PC-9 (cell line): ENCODE measurements around the gene CNNM4. TPM values are rescaled to one million over a fixed set of nuclear protein-coding genes. Genes with fewer than 3 reads are reported as not detected.

ENCODE experiments used
- BruUV-seq: library from RNA; stranded (reverse); fragments of 400-500 nt; replicated peaks from 2 replicates; lab custom pipeline; 2021; lab: Mats Ljungman, UMichigan
- CTCF ChIA-PET: fragments of 300-600 bp; sonication (Branson Sonifier 250); formaldehyde crosslinking; loops from one replicate; lab custom pipeline; 2022; ENCODE audit warnings: antibody characterized with exemption; lab: Charles Lee
- POLR2A ChIA-PET: fragments of 300-600 bp; sonication (Branson Sonifier 250); formaldehyde crosslinking; loops from one replicate; lab custom pipeline; 2022; ENCODE audit warnings: antibody characterized with exemption; ENCODE audit not compliant: unreplicated experiment; lab: Charles Lee
- DNase-seq, 2 experiments: peaks; one replicate each; pipeline versions ENCODE4 v3.0.0 to v3.0.0-alpha.2; 2015 to 2022; ENCODE audit warnings: mixed read lengths in 1 of 2
- H2AFZ ChIP-seq: fragments of 200-600 bp; sonication (generic); 2 replicates; pipeline ENCODE4 v1.8.1; 2017; ENCODE audit warnings: antibody characterized with exemption
- H3F3A ChIP-seq: fragments of 200-600 bp; sonication (generic); 2 replicates; pipeline ENCODE4 v1.8.1; 2017; ENCODE audit warnings: antibody characterized with exemption, mild to moderate bottlenecking, low read depth; ENCODE audit not compliant: insufficient read depth
- H3K27ac ChIP-seq: fragments of 200-600 bp; sonication (generic); 2 replicates; pipeline ENCODE4 v1.6.1; 2016; ENCODE audit warnings: mixed run types
- H3K27me3 ChIP-seq: fragments of 200-600 bp; sonication (generic); 2 replicates; pipeline ENCODE4 v1.6.1; 2016; ENCODE audit warnings: low read depth, mixed run types; ENCODE audit not compliant: insufficient read depth
- H3K36me3 ChIP-seq: fragments of 200-600 bp; sonication (generic); 2 replicates; pipeline ENCODE4 v1.6.1; 2016; ENCODE audit warnings: low read depth, mixed run types
- H3K4me1 ChIP-seq: fragments of 200-600 bp; sonication (generic); replicated peaks from 2 replicates; pipeline ENCODE4 v1.6.1; 2016; ENCODE audit warnings: mixed run types; ENCODE audit not compliant: insufficient read depth
- H3K4me2 ChIP-seq: fragments of 200-600 bp; sonication (generic); 2 replicates; pipeline ENCODE4 v1.6.1; 2017; ENCODE audit warnings: mixed run types
- H3K4me3 ChIP-seq: fragments of 200-600 bp; sonication (generic); 2 replicates; pipeline ENCODE4 v1.6.1; 2016; ENCODE audit warnings: mixed run types
- H3K79me2 ChIP-seq: fragments of 200-600 bp; sonication (generic); 2 replicates; pipeline ENCODE4 v1.6.1; 2017; ENCODE audit warnings: low read depth, mixed run types
- H3K9me2 ChIP-seq: fragments of 200-600 bp; sonication (generic); 2 replicates; pipeline ENCODE4 v1.8.1; 2017; ENCODE audit warnings: mild to moderate bottlenecking; ENCODE audit not compliant: insufficient read depth
- H3K9me3 ChIP-seq: fragments of 200-600 bp; sonication (generic); 2 replicates; pipeline ENCODE4 v1.8.1; 2016; ENCODE audit warnings: low read depth; ENCODE audit not compliant: insufficient read depth
- H4K20me1 ChIP-seq: fragments of 200-600 bp; sonication (generic); 2 replicates; pipeline ENCODE4 v1.8.1; 2017; ENCODE audit not compliant: insufficient read depth
- CTCF ChIP-seq: fragments of 200-600 bp; sonication (generic); conservative IDR thresholded peaks from 2 replicates; pipeline ENCODE4 v1.6.1; 2017; ENCODE audit warnings: mixed run types, antibody characterized with exemption, mild to moderate bottlenecking, moderate library complexity
- EZH2 ChIP-seq: fragments of 200-600 bp; sonication (generic); IDR thresholded peaks from 2 replicates; pipeline ENCODE4 v1.8.0; 2017; ENCODE audit warnings: antibody characterized with exemption, low read depth
- intact Hi-C: fragments of 100-400 bp; cut with micrococcal nuclease; formaldehyde crosslinking; loops from one replicate; pipeline ENCODE4 v1.10.0; 2022; ENCODE audit not compliant: unreplicated experiment
- total RNA-seq: library from RNA; stranded (reverse); gene quantifications from 2 replicates; pipeline ENCODE4 v1.2.3, GENCODE V29; 2021

Gene CNNM4
- total RNA-seq, 1 experiment from 2014 or later = 31.4 TPM

DNA sequence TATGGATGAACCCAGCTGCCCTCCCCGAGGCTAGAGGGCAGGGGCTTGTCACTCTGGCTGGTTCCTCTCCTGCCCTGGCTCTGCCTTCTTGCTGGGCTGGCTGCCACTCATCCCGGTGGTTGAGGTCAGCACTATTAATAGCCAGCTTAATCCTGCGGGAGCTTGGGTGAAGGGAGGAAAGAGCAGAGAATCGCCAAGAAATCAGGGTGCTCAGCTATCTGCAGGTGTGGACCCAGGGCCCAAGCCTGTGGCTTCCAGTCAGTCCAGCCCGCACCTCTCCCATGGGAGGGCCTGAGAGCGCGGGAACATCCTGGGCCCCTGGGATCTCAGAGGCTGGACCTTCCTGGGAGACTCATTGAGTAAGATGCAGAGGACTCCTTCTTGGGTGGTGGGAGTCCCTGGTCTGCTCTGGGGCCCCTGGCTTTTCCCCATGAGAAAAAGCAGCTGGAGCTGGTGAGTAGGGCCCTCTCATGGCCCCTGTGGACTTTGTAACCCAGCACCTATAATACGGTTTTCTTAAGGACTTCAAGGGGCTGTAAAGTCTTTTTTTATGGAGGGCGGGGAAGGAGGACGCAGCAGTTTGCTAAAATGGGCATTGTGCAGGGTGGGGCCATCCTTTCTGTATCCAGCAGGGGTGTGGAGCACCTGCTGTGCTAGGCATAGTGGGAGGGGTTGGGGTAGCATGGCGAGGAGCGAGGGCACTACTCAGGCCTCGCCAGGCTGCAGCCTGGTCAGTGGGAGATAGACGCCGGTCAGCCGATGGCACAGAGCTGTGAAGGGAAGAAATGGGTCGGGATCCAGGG is 27.9 kb downstream of the CNNM4 start:
- Histone ChIP-seq H3K27me3 (no peaks in the 10 kb centered on the region), H3K4me3 (no peak overlapping the region), H3K9me2 (no peaks in the 10 kb centered on the region), H3K4me1 (peaks cover 42% of the 10 kb centered on the region), H2AFZ (no peak overlapping the region), H3F3A (peaks cover 28% of the 10 kb centered on the region), H3K36me3 (no peaks in the 10 kb centered on the region), H3K79me2 (peaks cover 39% of the 10 kb centered on the region), H3K27ac (peak overlapping the region; percentile 73), H3K4me2 (peak overlapping the region; percentile 60), H4K20me1 (no peaks in the 10 kb centered on the region), H3K9me3 (no peaks in the 10 kb centered on the region)
- ChIA-PET CTCF (interaction anchor here (0.5 to 0.6 kb wide), 2 partner anchors 14 to 15 kb away, joined by 3 to 6 read pairs; no protein-coding TSS in a partner anchor), POLR2A (interaction anchor here (0.5 kb wide), 1 partner anchor 45 kb away, joined by 10 read pairs; no protein-coding TSS in a partner anchor)
- DNase-seq = peak; percentile 51 to 67
- TF ChIP-seq CTCF (no peak), EZH2 (no peak)
- no TSS peak for BruUV-seq
- intact Hi-C loops = no loop called here

GRCh38 chr2:96789245-96789617 is 28.5 kb downstream of the CNNM4 start:
- peaks cover 36% of the 10 kb centered on the region for H3K79me2 ChIP-seq
- no peaks in the 10 kb centered on the region for H3K9me3 ChIP-seq
- no peak overlapping the region for H3K4me2 ChIP-seq
- no peak overlapping the region for H3K27ac ChIP-seq
- ChIA-PET CTCF (interaction anchor here (0.5 kb wide), 1 partner anchor 15 kb away, joined by 3 read pairs; no protein-coding TSS in a partner anchor), POLR2A (no interaction called here)
- H3F3A ChIP-seq = peaks cover 28% of the 10 kb centered on the region
- peaks cover 42% of the 10 kb centered on the region for H3K4me1 ChIP-seq
- H3K9me2 ChIP-seq = no peaks in the 10 kb centered on the region
- H2AFZ ChIP-seq = no peak overlapping the region
- intact Hi-C loops = no loop called here
- no peak for DNase-seq
- no peaks in the 10 kb centered on the region for H4K20me1 ChIP-seq
- H3K27me3 ChIP-seq = no peaks in the 10 kb centered on the region
- no peaks in the 10 kb centered on the region for H3K36me3 ChIP-seq
- no peak for TF ChIP-seq EZH2
- TF ChIP-seq CTCF = no peak
- no TSS peak for BruUV-seq
- no peak overlapping the region for H3K4me3 ChIP-seq

- TF ChIP-seq CTCF (no peak), EZH2 (no peak)
- Histone ChIP-seq H3K4me2 (no peak overlapping the region), H3K4me3 (no peak overlapping the region), H3K4me1 (peaks cover 13% of the 10 kb centered on the region), H3K27me3 (no peaks in the 10 kb centered on the region), H3K9me3 (no peaks in the 10 kb centered on the region), H3K36me3 (no peaks in the 10 kb centered on the region), H3F3A (peaks cover 2% of the 10 kb centered on the region), H4K20me1 (no peaks in the 10 kb centered on the region), H2AFZ (no peak overlapping the region), H3K9me2 (no peaks in the 10 kb centered on the region), H3K79me2 (peaks cover 18% of the 10 kb centered on the region), H3K27ac (no peak overlapping the region)
- peak in 1 of 2 experiments; percentile 26 for DNase-seq
- no TSS peak for BruUV-seq
- POLR2A ChIA-PET = no interaction called here
- CTCF ChIA-PET = interaction anchor here (0.6 kb wide), 1 partner anchor 165 kb away, joined by 11 read pairs; no protein-coding TSS in a partner anchor
- intact Hi-C loops = no loop called here
Observed at GRCh38 chr2:96792772-96793749, 32.4 kb downstream of the CNNM4 start.
